GM21423 (cell line): ENCODE measurements around the gene EEF1AKMT4.
A peak's percentile ranks its signal among the peaks of the same experiment; 100 is the strongest.

Experiments
- ATAC-seq: cut with Tn5 transposase; IDR thresholded peaks from one replicate; pipeline ENCODE4 v1.9.1; 2021; ENCODE audit warnings: mild to moderate bottlenecking, moderate library complexity; ENCODE audit not compliant: unreplicated experiment

Gene EEF1AKMT4

DNA sequence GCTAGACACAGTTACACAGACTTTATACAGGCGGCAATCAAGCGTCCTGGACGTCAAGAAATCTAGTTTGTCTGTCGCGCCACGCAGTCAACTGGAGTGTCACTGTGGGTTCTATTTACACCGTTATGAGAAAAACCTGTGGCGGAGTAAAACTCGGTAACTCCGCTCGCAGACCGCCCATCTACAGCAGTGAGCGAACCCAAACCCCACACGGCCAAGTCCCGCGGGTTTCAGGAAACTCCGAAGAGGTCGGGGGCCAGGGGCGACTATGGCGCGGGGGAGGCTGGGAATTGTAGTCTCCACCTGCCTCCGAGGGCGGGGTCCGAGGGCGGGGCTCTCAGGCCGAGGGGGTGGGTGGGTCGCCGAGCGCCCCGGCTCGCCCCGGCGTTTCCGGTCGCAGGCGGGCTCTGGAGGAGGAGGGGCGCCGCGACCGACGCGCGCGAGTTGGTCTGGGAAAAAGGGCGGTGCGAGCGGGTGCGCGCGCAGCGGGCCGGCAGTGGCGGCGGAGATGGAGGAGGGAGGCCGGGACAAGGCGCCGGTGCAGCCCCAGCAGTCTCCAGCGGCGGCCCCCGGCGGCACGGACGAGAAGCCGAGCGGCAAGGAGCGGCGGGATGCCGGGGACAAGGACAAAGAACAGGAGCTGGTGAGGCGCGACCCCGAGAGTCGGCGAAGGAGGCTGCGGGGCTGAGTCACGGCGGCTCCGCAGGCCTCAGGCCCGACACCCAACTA lies 49.5 kb downstream of the EEF1AKMT4 start, which contains the start of gene PSMD2:
PSMD2 (plus strand) TSS at position 483 of the 729 bp plus-strand sequence; CDS start at position 509, 26 bp downstream.
- ATAC-seq, result peak; percentile 93

DNA sequence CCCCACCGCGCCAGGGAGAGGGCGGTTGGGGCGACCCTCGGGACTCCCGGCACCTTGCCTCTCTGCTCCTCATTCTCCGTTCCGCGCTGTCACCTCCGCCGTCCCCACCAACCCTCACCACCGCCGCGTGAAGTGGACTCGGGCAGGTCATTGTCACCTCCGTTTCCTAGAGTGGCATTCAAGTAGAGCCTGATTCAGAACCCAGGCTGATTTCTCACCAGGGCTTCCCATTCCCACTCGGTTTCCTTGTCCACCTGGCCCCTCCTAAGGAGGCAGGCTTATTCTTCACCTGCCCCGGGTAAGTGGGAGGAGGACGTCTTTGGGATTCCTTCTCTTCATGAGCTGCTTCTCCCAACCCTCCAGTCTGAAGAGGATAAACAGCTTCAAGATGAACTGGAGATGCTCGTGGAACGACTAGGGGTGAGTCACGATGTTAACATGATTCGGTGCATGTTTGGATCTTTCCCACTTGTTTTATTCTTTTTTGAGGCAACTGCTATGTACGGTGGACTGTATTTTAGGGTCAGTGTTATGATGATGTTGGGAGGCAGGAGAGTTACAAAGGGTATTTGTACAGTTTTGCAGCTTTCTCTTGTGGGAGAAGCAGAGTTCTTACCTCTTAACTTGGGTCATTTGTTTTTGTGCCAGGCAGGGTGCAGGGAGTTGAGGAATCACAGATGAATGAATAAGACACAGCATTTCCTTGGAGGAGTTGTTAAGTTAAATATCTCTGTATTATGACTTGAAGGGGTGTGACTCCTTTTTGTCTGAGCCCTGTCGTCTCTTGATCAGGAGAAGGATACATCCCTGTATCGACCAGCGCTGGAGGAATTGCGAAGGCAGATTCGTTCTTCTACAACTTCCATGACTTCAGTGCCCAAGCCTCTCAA lies 50.3 kb downstream of the EEF1AKMT4 start:
- no peak for ATAC-seq

DNA sequence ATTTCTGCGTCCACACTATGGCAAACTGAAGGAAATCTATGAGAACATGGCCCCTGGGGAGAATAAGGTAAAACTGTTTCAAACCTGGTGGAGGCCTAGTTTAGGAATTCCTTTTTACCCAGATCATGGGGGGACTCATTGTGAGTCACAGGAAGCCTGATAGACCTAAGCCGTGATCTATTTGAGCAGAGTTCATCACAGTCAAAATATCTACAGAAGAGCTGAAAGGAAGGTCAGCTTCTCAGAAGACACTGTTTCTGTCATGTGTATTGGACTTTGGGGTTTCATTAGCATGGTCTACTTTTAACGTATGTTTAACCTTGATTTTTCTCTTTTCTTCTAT lies 50.9 kb downstream of the EEF1AKMT4 start:
- ATAC-seq, result no peak

DNA sequence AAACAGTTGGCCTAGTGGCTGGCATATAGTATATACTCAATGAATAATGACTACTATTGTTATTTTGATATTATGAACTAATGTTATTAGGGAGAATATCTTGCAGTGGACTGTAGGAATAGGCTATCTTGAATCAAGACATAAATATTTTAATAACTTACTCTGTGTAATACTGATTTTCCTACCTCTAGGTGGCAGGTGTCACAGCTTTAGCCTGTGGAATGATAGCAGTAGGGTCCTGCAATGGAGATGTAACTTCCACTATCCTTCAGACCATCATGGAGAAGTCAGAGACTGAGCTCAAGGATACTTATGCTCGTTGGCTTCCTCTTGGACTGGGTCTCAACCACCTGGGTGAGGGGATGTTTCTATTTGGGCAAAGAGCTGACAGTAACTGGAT lies 56.1 kb downstream of the EEF1AKMT4 start:
- ATAC-seq, result no peak

DNA sequence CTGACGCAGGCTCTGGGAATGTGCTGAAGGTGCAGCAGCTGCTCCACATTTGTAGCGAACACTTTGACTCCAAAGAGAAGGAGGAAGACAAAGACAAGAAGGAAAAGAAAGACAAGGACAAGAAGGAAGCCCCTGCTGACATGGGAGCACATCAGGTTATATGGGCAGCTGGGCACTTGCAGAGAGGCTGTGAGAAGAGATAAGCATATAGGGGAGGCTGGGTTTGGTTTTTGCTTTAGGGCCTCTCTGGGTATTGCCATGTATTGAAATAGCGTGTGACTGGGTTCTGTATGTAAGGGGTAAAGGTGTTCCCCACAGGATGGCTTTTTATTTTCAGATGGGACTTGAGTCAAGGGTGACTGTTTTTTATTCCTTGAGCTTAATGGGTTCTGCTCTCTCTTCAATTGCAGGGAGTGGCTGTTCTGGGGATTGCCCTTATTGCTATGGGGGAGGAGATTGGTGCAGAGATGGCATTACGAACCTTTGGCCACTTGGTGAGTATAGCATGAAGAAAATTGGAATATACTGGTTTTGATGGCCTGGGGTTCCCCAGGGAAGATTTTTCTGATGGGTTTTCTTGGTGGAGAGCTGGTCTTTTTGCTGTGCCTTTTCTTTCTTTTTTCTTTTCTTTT lies 57.0 kb downstream of the EEF1AKMT4 start:
- no peak for ATAC-seq

DNA sequence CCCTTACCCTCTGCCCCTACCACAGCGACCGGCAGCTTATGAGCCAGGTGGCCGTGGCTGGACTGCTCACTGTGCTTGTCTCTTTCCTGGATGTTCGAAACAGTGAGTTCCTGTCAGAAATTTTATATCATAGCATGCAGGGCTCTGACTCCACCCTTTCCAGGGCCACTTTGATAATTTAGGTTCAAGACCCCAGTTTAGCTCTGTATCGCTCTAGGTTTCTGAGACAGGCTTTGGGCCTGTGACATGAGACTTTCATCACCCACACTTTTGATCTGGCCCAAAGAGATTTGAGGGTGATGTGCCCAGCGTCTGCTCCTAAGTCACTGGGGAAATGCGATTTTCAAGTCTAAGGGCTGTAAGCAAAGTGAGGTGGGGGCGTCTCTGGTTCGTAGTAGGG lies 58.4 kb downstream of the EEF1AKMT4 start:
- no peak for ATAC-seq
